K562 (cell line): ENCODE data around the gene ACVR2B. TPM values are rescaled to one million over a fixed set of nuclear protein-coding genes. Genes with fewer than 3 reads are reported as not detected.

ENCODE experiments used
- ATAC-seq: fragments of 200-7000 bp; cut with Tn5 transposase; 3 replicates; pipeline ENCODE4 v1.9.1; 2020; ENCODE audit warnings: moderate library complexity
- BruUV-seq: library from RNA; stranded (reverse); fragments of 400-500 nt; replicated peaks from 2 replicates; lab custom pipeline; 2021; lab: Mats Ljungman, UMichigan
- CTCF ChIA-PET: fragments of 300-600 bp; formaldehyde crosslinking; extraction: SDS; loops from one replicate; lab custom pipeline; 2021; ENCODE audit warnings: low intra/inter-chr PET ratio; lab: Yijun Ruan, JAX
- POLR2A ChIA-PET: fragments of 300-600, 350-650 bp; sonication (Branson Sonifier 250); formaldehyde crosslinking; extraction: SDS; loops from one replicate; lab custom pipeline; 2021; ENCODE audit warnings: antibody characterized with exemption, inconsistent platforms; lab: Yijun Ruan, JAX
- DNase-seq, 4 experiments: peaks; one replicate each; pipeline versions ENCODE4 v3.0.0 to v3.0.0-alpha.2; 2011 to 2018; ENCODE audit warnings: low spot score in 3 of 4, mixed read lengths in 3 of 4; ENCODE audit errors: extremely low read depth in 1 of 4
- FAIRE-seq: peaks from 2 replicates; lab custom pipeline; 2011; peaks lifted over from hg19 to GRCh38; lab: Jason Lieb, UNC
- H2AFZ ChIP-seq: 2 replicates; pipeline ENCODE4 v1.6.0; 2011; ENCODE audit warnings: low read depth, low read length, control low read depth, inconsistent platforms
- H3K27ac ChIP-seq: fragments of 200-600 bp; 3 replicates; pipeline ENCODE4 v1.8.0; 2011; ENCODE audit warnings: low read depth, mild to moderate bottlenecking, control low read depth, inconsistent platforms, low read length, moderate library complexity, mixed read lengths; ENCODE audit errors: extremely low read depth
- H3K27me3 ChIP-seq, 2 experiments: fragments of 300-600 bp in 1 of 2; 2 replicates in 1 of 2; 3 replicates in 1 of 2; pipeline versions ENCODE4 v1.6.0 to v1.8.0; 2011; ENCODE audit warnings: inconsistent platforms in 2 of 2, low read length in 2 of 2, mild to moderate bottlenecking in 1 of 2, mixed read lengths in 1 of 2, moderate library complexity in 1 of 2; ENCODE audit not compliant: control insufficient read depth in 2 of 2, insufficient read depth in 2 of 2
- H3K36me3 ChIP-seq: fragments of 300-600 bp; 3 replicates; pipeline ENCODE4 v1.8.0; 2011; ENCODE audit warnings: mild to moderate bottlenecking, low read length, inconsistent platforms; ENCODE audit not compliant: control insufficient read depth, insufficient read depth
- H3K4me1 ChIP-seq, 2 experiments: fragments of 200-600 bp in 1 of 2; replicated peaks in 1 of 2; 2 replicates in 1 of 2; 3 replicates in 1 of 2; pipeline versions ENCODE4 v1.5.1 to v1.8.0; 2011; ENCODE audit warnings: inconsistent platforms in 2 of 2, low read length in 2 of 2, mild to moderate bottlenecking in 1 of 2, mixed read lengths in 1 of 2, moderate library complexity in 1 of 2; ENCODE audit not compliant: control insufficient read depth in 2 of 2, insufficient read depth in 2 of 2
- H3K4me2 ChIP-seq: 2 replicates; pipeline ENCODE4 v1.6.1; 2011; ENCODE audit warnings: low read length, control low read depth, inconsistent platforms, mixed read lengths; ENCODE audit not compliant: insufficient read depth
- H3K4me3 ChIP-seq: fragments of 200-600 bp; sonication (generic), shearing (Covaris generic); 2 replicates; pipeline ENCODE4 v1.5.1; 2016; ENCODE audit warnings: control low read depth, inconsistent platforms
- H3K79me2 ChIP-seq: fragments of 200-600 bp; 3 replicates; pipeline ENCODE4 v1.8.0; 2011; ENCODE audit warnings: low read length, inconsistent platforms; ENCODE audit not compliant: control insufficient read depth, insufficient read depth
- H3K9ac ChIP-seq, 2 experiments: 2 replicates each; pipeline versions ENCODE4 v1.6.0 to v1.6.1; 2011; ENCODE audit warnings: low read depth in 2 of 2, low read length in 2 of 2, control low read depth in 1 of 2, inconsistent platforms in 1 of 2, mild to moderate bottlenecking in 1 of 2, mixed read lengths in 1 of 2; ENCODE audit not compliant: insufficient read depth in 1 of 2
- H3K9me1 ChIP-seq: one replicate; pipeline ENCODE4 v1.6.0; 2011; ENCODE audit warnings: inconsistent platforms, mild to moderate bottlenecking, low read length, moderate library complexity; ENCODE audit not compliant: control insufficient read depth, insufficient read depth
- H3K9me3 ChIP-seq: replicated peaks from 2 replicates; pipeline ENCODE4 v1.5.1; 2011; ENCODE audit warnings: low read depth, low read length, inconsistent platforms; ENCODE audit not compliant: control insufficient read depth, insufficient read depth
- H4K20me1 ChIP-seq: replicated peaks from 2 replicates; pipeline ENCODE4 v1.6.1; 2011; ENCODE audit warnings: low read length, inconsistent platforms, mixed read lengths; ENCODE audit not compliant: control insufficient read depth, insufficient read depth
- CBX3 ChIP-seq, 2 experiments: IDR thresholded peaks; 1 replicate in 1 of 2; 2 replicates in 1 of 2; pipeline ENCODE4 v1.6.1; 2012; ENCODE audit warnings: inconsistent platforms in 2 of 2, low read length in 2 of 2, borderline replicate concordance in 1 of 2, control low read depth in 1 of 2
- CHD4 ChIP-seq: fragments of 200-600 bp; sonication (generic); IDR thresholded peaks from 3 replicates; pipeline ENCODE4 v1.6.1; 2012; ENCODE audit warnings: low read depth, mild to moderate bottlenecking, mixed read lengths, low read length, inconsistent platforms; ENCODE audit not compliant: insufficient read depth, insufficient replicate concordance, poor library complexity, severe bottlenecking
- CTCFL ChIP-seq: IDR thresholded peaks from 2 replicates; pipeline ENCODE4 v1.6.1; 2011; ENCODE audit warnings: borderline replicate concordance, low read depth, mild to moderate bottlenecking, moderate library complexity, low read length; ENCODE audit not compliant: insufficient read depth, poor library complexity, severe bottlenecking
- FOXM1 ChIP-seq, 2 experiments: fragments of 450-650 bp in 1 of 2; sonication (generic) in 1 of 2; formaldehyde crosslinking in 1 of 2; IDR thresholded peaks; 2 replicates each; pipeline versions ENCODE4 v1.6.1 to v1.9.0; 2017 to 2022; ENCODE audit warnings: low read depth in 2 of 2, mild to moderate bottlenecking in 2 of 2, missing genetic modification reagents in 1 of 2, moderate library complexity in 1 of 2
- LCOR ChIP-seq: sonication (generic); formaldehyde crosslinking; IDR thresholded peaks from 2 replicates; pipeline ENCODE4 v1.8.0; 2022; ENCODE audit warnings: mild to moderate bottlenecking, missing genetic modification reagents
- MAFG ChIP-seq: fragments of 450-650 bp; conservative IDR thresholded peaks from 2 replicates; pipeline ENCODE4 v1.6.1; 2016; ENCODE audit warnings: missing genetic modification characterization, missing compliant biosample characterization
- MECOM ChIP-seq: fragments of 250-450 bp; sonication (Bioruptor Pico); IDR thresholded peaks from 2 replicates; pipeline ENCODE4 v1.8.0; 2022; ENCODE audit warnings: inconsistent platforms
- MLX ChIP-seq, 2 experiments: fragments of 450-650 bp in 1 of 2; sonication (generic) in 1 of 2; formaldehyde crosslinking; conservative IDR thresholded peaks; 2 replicates each; pipeline versions ENCODE4 v1.4.0 to v1.8.1; 2020 to 2022; ENCODE audit warnings: mild to moderate bottlenecking in 1 of 2, missing genetic modification reagents in 1 of 2
- NBN ChIP-seq: fragments of 450-650 bp; IDR thresholded peaks from 2 replicates; pipeline ENCODE4 v1.6.1; 2016; ENCODE audit warnings: low read depth, mild to moderate bottlenecking
- NONO ChIP-seq, 2 experiments: fragments of 200-400 bp in 1 of 2; fragments of 450-650 bp in 1 of 2; formaldehyde crosslinking in 1 of 2; IDR thresholded peaks; 2 replicates each; pipeline ENCODE4 v1.6.1; 2017; ENCODE audit warnings: low read depth in 2 of 2, mild to moderate bottlenecking in 2 of 2, moderate library complexity in 2 of 2, low read length in 1 of 2
- ZBTB26 ChIP-seq: fragments of 450-650 bp; formaldehyde crosslinking; IDR thresholded peaks from 2 replicates; pipeline ENCODE4 v1.4.0; 2022; ENCODE audit warnings: missing genetic modification characterization
- ZEB2 ChIP-seq: fragments of 450-650 bp; IDR thresholded peaks from 2 replicates; pipeline ENCODE4 v1.6.1; 2016
- ZKSCAN3 ChIP-seq: fragments of 250-450 bp; sonication (Bioruptor Pico); IDR thresholded peaks from 2 replicates; pipeline ENCODE4 v1.4.0; 2020
- ZNF398 ChIP-seq: fragments of 250-450 bp; sonication (Bioruptor Pico); IDR thresholded peaks from 2 replicates; pipeline ENCODE4 v1.8.0; 2021; ENCODE audit warnings: moderate library complexity, mild to moderate bottlenecking, inconsistent platforms
- ZNF778 ChIP-seq: fragments of 450-650 bp; formaldehyde crosslinking; IDR thresholded peaks from 2 replicates; pipeline ENCODE4 v1.4.0; 2020; ENCODE audit warnings: mild to moderate bottlenecking, moderate library complexity
- WGBS: fragments of 100-300 bp; shearing (Covaris generic); methylation state at CpG from one replicate; pipeline ENCODE4 v1.1.6; 2016; ENCODE audit warnings: low coverage, mixed read lengths; ENCODE audit not compliant: insufficient coverage; ENCODE audit errors: missing lambda C conversion rate; 5-methylcytosine and 5-hydroxymethylcytosine counted together
- in situ Hi-C: fragments of 300-500 bp; cut with MboI; formaldehyde crosslinking; loops from 4 replicates; pipeline ENCODE4 v1.15.0; 2018; ENCODE audit warnings: inconsistent platforms, mixed read lengths
- intact Hi-C: fragments of 100-400 bp; cut with micrococcal nuclease; formaldehyde crosslinking; loops from 2 replicates; pipeline ENCODE4 v1.14.2; 2022
- polyA plus RNA-seq, 8 experiments: library from polyadenylated mRNA; depleted of rRNA in 4 of 8; stranded (reverse) in 5 of 8; unstranded in 3 of 8; fragments of >200 nt; fragmentation: Nextera tagmentation in 2 of 8; fragmentation: Illumina TruSeq in 1 of 8; extraction: Ambion mirVana in 2 of 8; extraction: Trizol in 1 of 8; gene quantifications; 2 replicates each; pipeline versions ENCODE4 v1.2.1 to v1.2.3, GENCODE V29; 2011 to 2014; ENCODE audit warnings: inconsistent platforms in 1 of 8, missing spikeins in 1 of 8
- total RNA-seq, 7 experiments: library from RNA; depleted of rRNA in 6 of 7; stranded (reverse); fragments of >200 nt in 6 of 7; fragmentation: Illumina TruSeq in 2 of 7; extraction: Trizol in 2 of 7; gene quantifications; 2 replicates each; pipeline versions ENCODE4 v1.2.1 to v1.2.3, GENCODE V29; 2011 to 2021; ENCODE audit warnings: low replicate concordance in 1 of 7

ACVR2B gene
- total and polyA plus RNA-seq, 9 of the 15 experiments (the other 6 are each of a cell fraction or from before 2014, with no cell fraction given): 1.8 to 23.7 (median 7.1) TPM

- no peak for DNase-seq
- no peak for FAIRE-seq
- peaks cover 4 to 5% of the 10 kb centered on the region in 2 experiments; a peak in 4 of 5 replicates for H3K4me1 ChIP-seq
- H4K20me1 ChIP-seq: peaks cover 2% of the 10 kb centered on the region
- 52% methylated on average over 2 of the region's 2 CpGs for WGBS
- no peak for ATAC-seq
- POLR2A ChIA-PET: interaction anchor here (1.2 to 1.3 kb wide), 2 partner anchors 9 to 517 kb away, joined by 3 to 4 read pairs; no protein-coding TSS in a partner anchor
- H2AFZ ChIP-seq: no peak overlapping the region
- no peaks in the 10 kb centered on the region for H3K9me3 ChIP-seq
- no peak overlapping the region for H3K4me2 ChIP-seq
- intact Hi-C loops (no loop called here), in situ Hi-C loops (no loop called here)
- no peak overlapping the region for H3K9ac ChIP-seq
- no peak overlapping the region for H3K4me3 ChIP-seq
- peaks cover 27% of the 10 kb centered on the region; the same call in 1 of the 3 replicates for H3K36me3 ChIP-seq
- H3K79me2 ChIP-seq: no peaks in the 10 kb centered on the region; the same call in 2 of the 3 replicates
- H3K27ac ChIP-seq: no peak overlapping the region
- CTCF ChIA-PET: interaction anchor here (1.5 kb wide), 1 partner anchor 18 kb away, joined by 4 read pairs; no protein-coding TSS in a partner anchor
- BruUV-seq: no TSS peak
- no peaks in the 10 kb centered on the region for H3K9me1 ChIP-seq
- H3K27me3 ChIP-seq: no peaks in the 10 kb centered on the region
- TF ChIP-seq ZNF398 (CRISPR knock-in tag): no peak
- TF ChIP-seq ZKSCAN3: no peak
- TF ChIP-seq NONO (IDR thresholded peaks at IDR 0.05; ENCODE audit: low read depth in 2 of 2, low read length in 1 of 2): no peak
- TF ChIP-seq MLX (CRISPR knock-in tag; conservative IDR thresholded peaks at IDR 0.05): no peak
- no peak for TF ChIP-seq NBN
- no peak for TF ChIP-seq CHD4
- no peak for TF ChIP-seq FOXM1 (IDR thresholded peaks at IDR 0.05; ENCODE audit: low read depth)
- no peak for TF ChIP-seq FOXM1 (CRISPR knock-in tag; IDR thresholded peaks at IDR 0.05; ENCODE audit: low read depth)
- TF ChIP-seq ZNF778 (CRISPR knock-in tag): no peak
- TF ChIP-seq LCOR (CRISPR knock-in tag): no peak
- no peak for TF ChIP-seq MECOM (CRISPR knock-in tag)
- no peak for TF ChIP-seq MAFG
- no peak for TF ChIP-seq ZEB2
- no peak for TF ChIP-seq CTCFL
- no peak for TF ChIP-seq CBX3 (IDR thresholded peaks at IDR 0.05; ENCODE audit: borderline replicate concordance in 1 of 2, low read length in 2 of 2)
- no peak for TF ChIP-seq ZBTB26 (CRISPR knock-in tag)
Measured at GRCh38 chr3:38500688-38501417, 47.2 kb downstream of the ACVR2B start.
